Endodermal cell (in vitro differentiated cells): ENCODE data around the gene MEGF11. TPM values are rescaled to one million over a fixed set of nuclear protein-coding genes. Genes with fewer than 3 reads are reported as not detected.

ENCODE experiments used
- DNase-seq: peaks from one replicate; pipeline ENCODE4 v3.0.0-alpha.2; 2017
- H3K27ac ChIP-seq: 2 replicates; pipeline ENCODE4 v1.5.1; 2013; ENCODE audit warnings: mild to moderate bottlenecking, low read depth, low read length, moderate library complexity
- H3K27me3 ChIP-seq: 2 replicates; pipeline ENCODE4 v1.6.1; 2013; ENCODE audit warnings: mild to moderate bottlenecking, low read length, moderate library complexity; ENCODE audit not compliant: insufficient read depth, control insufficient read depth, poor library complexity, severe bottlenecking
- H3K36me3 ChIP-seq: 2 replicates; pipeline ENCODE4 v1.7.0; 2013; ENCODE audit warnings: mild to moderate bottlenecking, low read length, moderate library complexity; ENCODE audit not compliant: control insufficient read depth, insufficient read depth
- H3K4me1 ChIP-seq: one replicate; pipeline ENCODE4 v1.7.0; 2013; ENCODE audit warnings: low read length; ENCODE audit not compliant: control insufficient read depth, insufficient read depth
- H3K4me3 ChIP-seq: 2 replicates; pipeline ENCODE4 v1.5.1; 2013; ENCODE audit warnings: mild to moderate bottlenecking, low read length, moderate library complexity
- H3K9ac ChIP-seq: 2 replicates; pipeline ENCODE4 v1.6.1; 2013; ENCODE audit warnings: mild to moderate bottlenecking, low read length, moderate library complexity; ENCODE audit not compliant: poor library complexity, severe bottlenecking; ENCODE audit errors: extremely low read depth
- H3K9me3 ChIP-seq: 2 replicates; pipeline ENCODE4 v1.6.1; 2013; ENCODE audit warnings: mild to moderate bottlenecking, low read length, moderate library complexity; ENCODE audit not compliant: control insufficient read depth
- H3K27ac Mint-ChIP-seq: 2 replicates; pipeline ENCODE4 v1.8.0; 2020; ENCODE audit warnings: mixed read lengths
- H3K27me3 Mint-ChIP-seq: 2 replicates; pipeline ENCODE4 v1.8.0; 2021; ENCODE audit warnings: mild to moderate bottlenecking, mixed read lengths; ENCODE audit not compliant: insufficient read depth
- H3K36me3 Mint-ChIP-seq: 2 replicates; pipeline ENCODE4 v1.8.0; 2020; ENCODE audit warnings: low read depth, mixed read lengths
- H3K4me1 Mint-ChIP-seq: 2 replicates; pipeline ENCODE4 v1.8.0; 2020; ENCODE audit warnings: mixed read lengths
- H3K4me3 Mint-ChIP-seq: 2 replicates; pipeline ENCODE4 v1.8.0; 2020; ENCODE audit warnings: mild to moderate bottlenecking, moderate library complexity, mixed read lengths
- H3K9me3 Mint-ChIP-seq: 2 replicates; pipeline ENCODE4 v1.8.0; 2020; ENCODE audit warnings: mild to moderate bottlenecking, mixed read lengths
- CTCF ChIP-seq: fragments of 200-600 bp; sonication (generic); conservative IDR thresholded peaks from 2 replicates; pipeline ENCODE4 v1.5.0; 2021; ENCODE audit warnings: antibody characterized with exemption, mild to moderate bottlenecking
- WGBS, 2 experiments: methylation state at CpG; one replicate each; pipeline versions ENCODE4 v1.1.5 to v1.1.7; 2013; ENCODE audit warnings: missing lambda C conversion rate in 2 of 2, mixed read lengths in 1 of 2; ENCODE audit not compliant: insufficient coverage in 1 of 2, insufficient read length in 1 of 2; 5-methylcytosine and 5-hydroxymethylcytosine counted together
- total RNA-seq, 2 donors: library from RNA; stranded (reverse); fragmentation: NEBNext Ultra II Directional in 1 of 2; extraction: Animal tissue kit (Norgen Biotek cat#: 25700) in 1 of 2; gene quantifications; 2 replicates in 1 of 2; 3 replicates in 1 of 2; pipeline ENCODE4 v1.2.1, GENCODE V29; 2021

MEGF11 gene
- total RNA-seq, 2 donors from 2014 or later = 0.73 to 1.2 TPM

DNA sequence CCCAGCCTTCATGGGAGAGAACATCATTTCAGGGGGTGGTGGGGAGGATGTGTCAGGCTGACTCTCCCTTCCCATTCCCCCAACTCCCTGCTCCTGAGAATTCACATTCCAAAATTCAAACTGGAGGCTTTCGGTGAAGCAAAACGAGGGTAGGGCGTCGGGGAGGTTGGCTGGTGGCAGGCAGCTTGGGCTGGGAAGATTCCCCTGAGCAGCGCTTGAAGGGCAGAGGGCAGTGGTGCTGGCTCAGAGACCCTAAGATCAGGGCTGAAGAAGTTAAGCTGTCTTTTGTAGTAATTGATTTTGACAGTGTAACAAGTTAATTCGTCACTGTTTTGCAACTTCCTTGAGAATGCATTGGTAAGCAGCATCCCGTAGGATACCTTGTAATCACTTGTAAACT lies 196.5 kb downstream of the MEGF11 start:
- H3K27me3 ChIP-seq = no peaks in the 10 kb centered on the region
- H3K27ac ChIP-seq = no peak overlapping the region
- no peak overlapping the region for H3K9ac ChIP-seq
- no peak for TF ChIP-seq CTCF
- no peaks in the 10 kb centered on the region for H3K9me3 ChIP-seq
- peaks cover 1% of the 10 kb centered on the region for H3K27me3 Mint-ChIP-seq
- peaks cover 22% of the 10 kb centered on the region for H3K4me1 Mint-ChIP-seq
- no peaks in the 10 kb centered on the region for H3K36me3 ChIP-seq
- 63 to 70% methylated on average over 4 to 7 of the region's 7 CpGs for WGBS, 2 experiments
- no peak overlapping the region for H3K4me3 ChIP-seq
- H3K4me3 Mint-ChIP-seq = no peak overlapping the region
- no peak for DNase-seq
- peaks cover 2% of the 10 kb centered on the region for H3K9me3 Mint-ChIP-seq
- H3K4me1 ChIP-seq = peaks cover 9% of the 10 kb centered on the region
- no peak overlapping the region for H3K27ac Mint-ChIP-seq
- no peaks in the 10 kb centered on the region for H3K36me3 Mint-ChIP-seq

- Mint-ChIP-seq H3K27me3 (no peaks in the 10 kb centered on the region), H3K36me3 (no peaks in the 10 kb centered on the region), H3K4me1 (peaks cover 18% of the 10 kb centered on the region), H3K9me3 (no peaks in the 10 kb centered on the region), H3K4me3 (no peak overlapping the region), H3K27ac (no peak overlapping the region)
- Histone ChIP-seq H3K4me1 (peaks cover 9% of the 10 kb centered on the region), H3K4me3 (no peak overlapping the region), H3K9me3 (no peaks in the 10 kb centered on the region), H3K27me3 (no peaks in the 10 kb centered on the region), H3K27ac (no peak overlapping the region), H3K36me3 (no peaks in the 10 kb centered on the region), H3K9ac (no peak overlapping the region)
- WGBS, 2 experiments = 86 to 92% methylated on average over 1 to 3 of the region's 3 CpGs
- DNase-seq = no peak
- TF ChIP-seq CTCF = no peak
Observed at GRCh38 chr15:66053991-66054390, 199.6 kb downstream of the MEGF11 start.

- Mint-ChIP-seq H3K27ac (no peak overlapping the region), H3K4me1 (peaks cover 12% of the 10 kb centered on the region), H3K4me3 (no peak overlapping the region), H3K9me3 (no peaks in the 10 kb centered on the region), H3K36me3 (no peaks in the 10 kb centered on the region), H3K27me3 (no peaks in the 10 kb centered on the region)
- DNase-seq = no peak
- H3K4me3 ChIP-seq = no peak overlapping the region
- H3K27ac ChIP-seq = no peak overlapping the region
- TF ChIP-seq CTCF = no peak
- no peaks in the 10 kb centered on the region for H3K36me3 ChIP-seq
- H3K4me1 ChIP-seq = peaks cover 8% of the 10 kb centered on the region
- no peaks in the 10 kb centered on the region for H3K27me3 ChIP-seq
- no peak overlapping the region for H3K9ac ChIP-seq
- H3K9me3 ChIP-seq = no peaks in the 10 kb centered on the region
- 85 to 87% methylated on average over 2 to 7 of the region's 7 CpGs for WGBS, 2 experiments
Observed at GRCh38 chr15:66051833-66052232, 201.7 kb downstream of the MEGF11 start.
